ENCODE results near the gene RAMAC. TPM values are rescaled to one million over a fixed set of nuclear protein-coding genes. Genes with fewer than 3 reads are reported as not detected.
"Not testable (repeated sequence)": the region's sequence is repeated elsewhere in the genome, so short reads cannot be mapped to it uniquely, and the experiment has no call there.

RAMAC gene
- total RNA-seq (10 to 100 TPM; 17.2 to 23.9 (median 21.2) TPM), polyA plus RNA-seq (10 to 100 TPM; 20.9 to 25.1 TPM)
- long read RNA-seq, donor 1, transcript RAMAC-201 (4 exons, 1,568 nt): major isoform, 61 of 63 reads
- long read RNA-seq, donor 1, partial matches to known transcripts: 0 of 63 reads
- long read RNA-seq, donor 1, other reads (novel, unspliced or antisense): 2 of 63 reads
- long read RNA-seq, donor 2, transcript RAMAC-201 (4 exons, 1,568 nt): major isoform, 33 of 39 reads
- long read RNA-seq, donor 2, partial matches to known transcripts: 6 of 39 reads
- long read RNA-seq, donor 2, other reads (novel, unspliced or antisense): 0 of 39 reads
- long read RNA-seq, donor 3, transcript RAMAC-201 (4 exons, 1,568 nt): major isoform, 52 of 53 reads
- long read RNA-seq, donor 3, partial matches to known transcripts: 0 of 53 reads
- long read RNA-seq, donor 3, other reads (novel, unspliced or antisense): 1 of 53 reads

DNA sequence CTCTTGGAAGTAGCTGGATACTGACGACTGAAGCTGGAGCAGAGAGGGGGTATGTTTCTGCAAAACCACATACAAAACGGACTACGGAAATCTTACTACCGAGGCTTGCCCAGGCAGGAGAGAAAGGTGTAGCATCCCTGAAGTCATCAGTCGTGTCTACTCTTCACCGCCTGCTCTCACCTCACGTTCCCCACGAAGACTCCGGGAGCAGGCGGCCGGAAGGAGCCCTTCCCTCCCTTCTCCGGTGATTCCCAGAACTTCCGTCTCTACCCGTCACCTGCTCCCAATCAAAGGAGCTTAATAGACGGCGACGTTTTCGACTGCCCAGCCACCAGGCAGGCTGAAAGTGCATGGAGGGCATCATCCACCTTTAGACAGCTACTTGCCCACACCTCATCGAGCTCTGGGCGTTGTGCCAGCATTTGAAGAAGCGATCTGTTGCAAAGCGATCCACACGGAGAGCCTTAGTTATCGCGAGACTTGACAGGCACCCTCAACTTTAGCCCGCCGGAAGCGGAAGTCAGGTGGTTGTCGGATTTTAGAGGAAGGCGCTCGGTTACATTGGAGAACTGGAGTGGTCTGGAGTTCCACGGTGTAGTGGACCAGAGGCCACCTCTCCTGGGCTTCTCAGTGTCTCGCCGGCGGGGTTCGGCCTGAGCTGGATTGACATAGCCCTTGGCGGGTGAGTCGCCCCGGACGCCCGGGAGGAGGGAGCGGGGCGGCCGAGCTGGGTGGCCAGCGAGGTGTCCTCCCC lies at the start of gene RAMAC:
Gene RAMAC, plus strand, starts transcription at position 523 of the 754 bp plus-strand sequence. CDS start 2,809 bp downstream, outside the sequence.
- intact Hi-C loops (cut with DNase I): loop anchor here in 1 of 4 donors (10.0 kb wide), 1 partner anchor 441 kb away; the partner anchor contains the start of gene RPS17
- DNase-seq: peak; percentile 89 to 92 (median 91)
- no peaks in the 10 kb centered on the region for H3K36me3 ChIP-seq
- WGBS, 3 donors: 1% methylated on average over 36 to 45 of the region's 45 CpGs
- peak within 1 kb of the TSS; percentile 87 for H3K4me3 ChIP-seq
- H3K27me3 ChIP-seq: no peaks in the 10 kb centered on the region
- TF ChIP-seq POLR2A (IDR thresholded peaks at IDR 0.05) (peak; percentile 40), EP300 (IDR thresholded peaks at IDR 0.05) (no peak)
- TF ChIP-seq, protein P1, sequence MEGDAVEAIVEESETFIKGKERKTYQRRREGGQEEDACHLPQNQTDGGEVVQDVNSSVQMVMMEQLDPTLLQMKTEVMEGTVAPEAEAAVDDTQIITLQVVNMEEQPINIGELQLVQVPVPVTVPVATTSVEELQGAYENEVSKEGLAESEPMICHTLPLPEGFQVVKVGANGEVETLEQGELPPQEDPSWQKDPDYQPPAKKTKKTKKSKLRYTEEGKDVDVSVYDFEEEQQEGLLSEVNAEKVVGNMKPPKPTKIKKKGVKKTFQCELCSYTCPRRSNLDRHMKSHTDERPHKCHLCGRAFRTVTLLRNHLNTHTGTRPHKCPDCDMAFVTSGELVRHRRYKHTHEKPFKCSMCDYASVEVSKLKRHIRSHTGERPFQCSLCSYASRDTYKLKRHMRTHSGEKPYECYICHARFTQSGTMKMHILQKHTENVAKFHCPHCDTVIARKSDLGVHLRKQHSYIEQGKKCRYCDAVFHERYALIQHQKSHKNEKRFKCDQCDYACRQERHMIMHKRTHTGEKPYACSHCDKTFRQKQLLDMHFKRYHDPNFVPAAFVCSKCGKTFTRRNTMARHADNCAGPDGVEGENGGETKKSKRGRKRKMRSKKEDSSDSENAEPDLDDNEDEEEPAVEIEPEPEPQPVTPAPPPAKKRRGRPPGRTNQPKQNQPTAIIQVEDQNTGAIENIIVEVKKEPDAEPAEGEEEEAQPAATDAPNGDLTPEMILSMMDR (IDR thresholded peaks at IDR 0.05): peak in 1 of 3 donors; percentile 2
- H3K9me3 ChIP-seq: no peaks in the 10 kb centered on the region
- H3K4me1 ChIP-seq (ENCODE audit: insufficient read depth): peaks cover 7% of the 10 kb centered on the region
- peak within 1 kb of the TSS in 1 of 2 donors; percentile 23 for H3K27ac ChIP-seq

DNA sequence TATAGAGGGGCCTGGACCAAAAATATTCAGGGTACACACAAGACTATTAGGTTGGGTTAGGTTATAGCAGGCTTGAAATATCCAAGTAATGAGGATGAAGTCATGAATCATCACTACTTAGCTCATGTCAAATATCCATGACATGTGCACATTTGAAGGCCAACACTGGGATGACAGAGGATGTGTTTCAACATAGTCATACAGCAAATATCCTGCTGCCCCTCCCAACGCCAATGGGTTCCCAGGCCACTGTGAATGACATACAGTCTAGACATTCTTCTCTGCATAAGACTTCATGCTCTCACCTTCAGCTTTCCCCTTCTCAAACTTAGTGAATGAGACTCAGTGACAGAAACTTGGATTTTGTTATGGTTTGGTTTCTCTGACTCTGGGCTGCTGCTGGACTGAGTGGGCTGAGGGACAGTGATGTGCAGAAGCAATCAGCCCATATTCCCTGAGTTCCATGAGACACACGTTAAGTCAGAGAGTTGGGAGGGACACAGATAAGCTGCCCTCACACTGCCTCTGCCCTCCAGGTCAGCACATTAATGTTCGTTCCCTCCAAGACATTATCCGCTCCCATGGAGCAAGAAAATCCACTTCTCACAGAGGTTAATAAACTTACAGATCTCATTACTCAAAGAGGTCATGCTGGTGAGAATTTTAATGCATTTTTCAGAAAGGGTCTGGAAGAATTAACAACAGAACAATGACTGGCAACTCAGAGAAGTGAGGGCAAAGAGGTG lies 48.9 kb upstream of the RAMAC start:
- Histone ChIP-seq H3K27me3 (no peaks in the 10 kb centered on the region), H3K36me3 (no peaks in the 10 kb centered on the region), H3K27ac (no peak overlapping the region), H3K9me3 (no peaks in the 10 kb centered on the region), H3K4me1 (ENCODE audit: insufficient read depth) (no peaks in the 10 kb centered on the region), H3K4me3 (no peak overlapping the region)
- intact Hi-C loops (cut with DNase I): no loop called here
- WGBS, 3 donors: 59 to 60% (median 60%) methylated on average over 4 of the region's 4 CpGs
- TF ChIP-seq, protein P1 (IDR thresholded peaks at IDR 0.05): no peak
- no peak for TF ChIP-seq EP300 (IDR thresholded peaks at IDR 0.05)
- no peak for TF ChIP-seq POLR2A (IDR thresholded peaks at IDR 0.05)
- DNase-seq: no peak

DNA sequence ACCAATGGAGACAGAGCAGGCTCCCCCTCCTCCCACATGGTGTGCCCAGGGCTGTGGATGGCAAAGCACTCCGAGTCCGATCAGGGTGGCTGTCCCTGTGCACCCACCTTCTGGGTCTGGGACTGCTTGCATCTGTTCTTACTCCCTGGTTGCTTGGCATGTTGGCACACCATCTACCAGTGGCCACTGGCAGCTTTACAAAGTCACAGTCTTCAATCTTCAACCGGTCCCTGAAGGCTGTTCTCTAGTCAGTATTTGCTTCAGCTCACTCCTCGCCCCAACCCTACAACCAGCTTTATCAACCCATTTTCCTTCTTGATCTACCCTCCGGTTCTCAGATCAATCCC lies 48.3 kb upstream of the RAMAC start:
- no peaks in the 10 kb centered on the region for H3K9me3 ChIP-seq
- no peaks in the 10 kb centered on the region for H3K4me1 ChIP-seq (ENCODE audit: insufficient read depth)
- 89 to 93% (median 92%) methylated on average over 5 of the region's 5 CpGs for WGBS, 3 donors
- no peak for DNase-seq
- H3K36me3 ChIP-seq: no peaks in the 10 kb centered on the region
- no peak for TF ChIP-seq EP300 (IDR thresholded peaks at IDR 0.05)
- TF ChIP-seq POLR2A (IDR thresholded peaks at IDR 0.05): no peak
- TF ChIP-seq, protein P1 (IDR thresholded peaks at IDR 0.05): no peak
- no peak overlapping the region for H3K4me3 ChIP-seq
- no peak overlapping the region for H3K27ac ChIP-seq
- H3K27me3 ChIP-seq: no peaks in the 10 kb centered on the region
- intact Hi-C loops (cut with DNase I): no loop called here

DNA sequence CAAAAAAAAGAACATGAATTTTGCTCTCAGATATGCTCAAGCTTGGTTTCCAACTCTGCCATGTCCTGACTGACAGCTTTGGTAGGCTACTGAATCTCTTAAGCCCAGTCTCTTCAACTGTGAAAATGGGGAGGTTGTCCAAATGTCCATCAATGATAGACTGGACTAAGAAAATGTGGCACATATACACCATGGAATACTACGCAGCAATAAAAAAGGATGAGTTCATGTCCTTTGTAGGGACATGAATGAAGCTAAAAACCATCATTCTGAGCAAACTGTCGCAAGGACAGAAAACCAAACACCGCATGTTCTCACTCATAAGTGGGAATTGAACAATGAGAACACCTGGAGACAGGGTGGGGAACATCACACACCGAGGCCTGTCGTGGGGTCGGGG lies 46.3 kb upstream of the RAMAC start:
- H3K27ac ChIP-seq; H3K4me1 ChIP-seq (ENCODE audit: insufficient read depth); intact Hi-C loops (cut with DNase I); H3K4me3 ChIP-seq; DNase-seq; H3K9me3 ChIP-seq; H3K27me3 ChIP-seq; H3K36me3 ChIP-seq: not testable (repeated sequence)
- WGBS, 3 donors: 94 to 95% (median 95%) methylated on average over 6 of the region's 6 CpGs
